GM19351 (cell line): Measurements from ENCODE around the gene CSTF1.
"Not testable (repeated sequence)": the region's sequence is repeated elsewhere in the genome, so short reads cannot be mapped to it uniquely, and the experiment has no call there.

ENCODE experiments used
- ATAC-seq: cut with Tn5 transposase; IDR thresholded peaks from one replicate; pipeline ENCODE4 v1.9.1; 2021; ENCODE audit warnings: mild to moderate bottlenecking, moderate library complexity; ENCODE audit not compliant: unreplicated experiment

Gene CSTF1

DNA sequence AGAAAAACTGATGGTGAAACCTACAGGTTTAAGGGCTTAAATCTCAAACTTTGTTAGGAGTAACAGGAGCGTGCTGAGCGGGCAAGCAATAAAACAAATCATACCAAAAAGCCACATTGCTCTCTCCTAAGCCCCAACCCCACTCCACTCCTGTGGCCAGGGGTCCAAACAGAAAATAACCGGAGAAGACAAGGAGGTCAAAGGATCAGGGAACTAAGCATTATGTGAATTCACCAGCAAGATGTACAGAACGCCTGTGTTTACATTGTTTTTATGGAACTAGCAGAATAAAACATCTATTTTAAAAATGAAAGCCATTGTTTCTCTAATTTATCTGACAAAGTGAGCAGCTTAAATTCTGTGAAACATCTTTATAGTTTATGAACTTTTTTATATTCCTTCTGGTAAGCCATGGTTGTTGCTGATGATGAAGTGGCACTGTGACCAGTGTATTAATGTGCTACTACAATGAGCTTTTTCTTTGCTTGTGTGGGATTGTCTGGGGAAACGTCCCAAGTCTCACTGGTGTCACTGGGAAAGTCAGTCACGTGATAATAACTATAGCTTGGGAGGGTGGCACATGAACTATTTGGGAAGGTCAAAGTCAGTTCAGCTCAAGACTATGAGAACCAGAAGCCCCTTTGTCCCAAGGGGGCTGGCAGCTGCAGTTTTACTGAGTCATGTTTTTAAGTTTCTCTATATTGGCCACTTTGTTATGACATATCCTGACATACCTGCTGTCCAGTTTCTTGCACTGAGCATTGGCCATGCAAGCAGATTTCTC, 23.9 kb upstream of the CSTF1 start:
- no peak for ATAC-seq

DNA sequence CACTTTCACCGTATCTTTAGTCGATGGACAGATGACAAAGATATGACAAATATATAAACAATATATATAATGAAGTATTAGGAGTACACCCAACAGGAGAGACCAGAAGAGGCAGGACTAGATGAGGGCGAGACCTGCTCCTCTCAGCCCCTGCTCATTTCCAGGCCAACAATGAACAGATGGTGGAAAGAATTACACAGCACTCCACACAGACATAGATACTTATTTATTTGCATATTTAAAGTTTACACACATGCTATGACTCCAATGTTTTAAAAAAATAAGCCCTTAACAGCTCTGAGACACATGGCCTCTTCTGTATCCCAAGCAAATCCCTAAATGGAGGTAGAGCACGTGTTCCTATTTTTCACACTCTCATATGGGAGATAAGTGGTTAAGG, 23.3 kb upstream of the CSTF1 start:
- no peak for ATAC-seq

DNA sequence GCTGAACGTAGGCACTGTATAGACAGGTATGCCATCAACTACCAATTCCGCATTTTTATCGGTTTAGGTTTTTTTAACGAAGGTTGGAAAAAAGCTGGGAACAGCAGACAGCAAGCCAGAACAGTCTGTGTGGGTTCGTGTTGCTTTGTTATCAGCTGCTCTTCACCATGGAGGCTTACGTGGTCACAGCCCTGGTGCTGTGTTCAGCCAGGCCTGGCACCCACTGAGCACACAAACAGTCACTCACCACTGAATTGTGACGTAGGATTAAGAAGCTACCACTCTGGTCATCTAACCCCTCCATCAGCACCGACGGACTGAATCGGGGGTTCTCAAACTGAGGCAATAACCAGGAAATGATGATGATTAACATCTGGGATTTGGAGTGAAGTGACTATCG, 20.5 kb upstream of the CSTF1 start:
- no peak for ATAC-seq

DNA sequence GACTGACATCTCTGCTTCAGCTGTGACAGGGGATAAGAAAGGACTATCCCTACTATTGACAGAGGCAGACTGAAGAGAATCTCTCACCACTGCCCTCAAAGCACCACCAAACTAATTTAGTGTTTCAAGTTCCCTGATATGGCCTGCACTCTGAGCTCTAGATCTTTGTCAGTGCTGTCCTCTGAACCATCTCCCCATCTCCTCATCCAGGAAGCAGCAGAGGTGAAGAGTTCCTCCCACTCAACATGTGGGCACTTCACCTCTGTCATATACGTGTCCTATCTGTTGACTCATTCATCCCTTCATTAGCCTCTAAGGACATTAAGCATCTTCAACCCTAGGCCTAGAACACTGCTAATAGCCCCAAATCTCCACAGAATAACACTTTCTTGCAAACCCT, 19.6 kb upstream of the CSTF1 start:
- peak; percentile 38 for ATAC-seq

DNA sequence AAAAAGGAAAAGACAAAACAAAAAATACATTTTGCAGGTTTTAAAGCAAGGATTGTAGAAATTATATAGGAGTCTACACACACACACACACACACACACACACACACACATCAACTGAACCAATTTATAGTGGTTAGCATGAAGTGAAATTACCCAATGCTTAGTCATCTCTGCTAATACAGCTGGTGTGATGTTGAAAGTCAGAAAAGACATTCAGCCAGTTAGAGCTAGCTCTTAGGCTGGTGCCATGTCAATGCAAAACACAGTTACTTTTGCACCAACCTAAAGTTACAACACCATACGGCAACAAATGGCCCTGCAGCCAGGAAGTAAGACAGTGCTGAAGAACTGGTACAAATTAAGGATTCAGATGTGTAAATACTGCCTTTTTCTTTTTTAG, 18.5 kb upstream of the CSTF1 start:
- peak; percentile 60 for ATAC-seq

DNA sequence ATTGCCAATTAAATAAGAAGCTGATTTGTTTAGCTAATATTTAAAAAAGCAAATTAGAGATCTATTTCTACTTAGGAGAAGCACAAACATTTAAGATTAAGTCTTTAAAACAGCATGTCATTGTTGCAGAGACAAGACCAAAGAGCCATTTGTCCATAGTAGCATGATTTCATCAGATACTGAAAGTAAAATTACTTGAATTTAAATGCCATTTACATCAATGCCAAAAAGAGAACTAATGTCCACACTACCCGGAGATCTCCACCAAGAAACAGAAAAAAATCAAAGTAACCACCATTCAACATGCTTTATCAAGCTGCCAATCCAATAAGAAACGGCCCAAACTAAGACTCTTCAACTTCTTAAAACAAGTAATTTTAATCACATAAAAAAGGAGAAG, 16.1 kb upstream of the CSTF1 start:
- ATAC-seq = no peak

DNA sequence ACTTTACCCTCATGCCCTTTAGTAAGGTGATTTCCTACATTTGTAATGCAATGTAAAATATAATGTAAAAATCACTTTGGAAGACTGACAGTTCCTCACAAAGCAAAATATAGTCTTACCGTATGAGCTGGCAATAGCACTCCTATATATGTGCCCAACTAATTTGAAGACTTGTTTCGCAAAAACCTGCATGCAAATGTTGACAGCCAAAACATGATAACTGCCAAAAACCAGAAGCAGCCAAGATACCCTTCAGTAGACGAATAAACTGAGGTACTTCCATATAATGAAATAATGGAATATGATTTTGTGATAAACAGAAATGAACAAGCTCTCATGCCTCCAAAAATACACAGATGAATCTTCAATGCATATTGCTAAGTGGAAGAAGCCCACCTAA, 14.1 kb upstream of the CSTF1 start:
- ATAC-seq = no peak

DNA sequence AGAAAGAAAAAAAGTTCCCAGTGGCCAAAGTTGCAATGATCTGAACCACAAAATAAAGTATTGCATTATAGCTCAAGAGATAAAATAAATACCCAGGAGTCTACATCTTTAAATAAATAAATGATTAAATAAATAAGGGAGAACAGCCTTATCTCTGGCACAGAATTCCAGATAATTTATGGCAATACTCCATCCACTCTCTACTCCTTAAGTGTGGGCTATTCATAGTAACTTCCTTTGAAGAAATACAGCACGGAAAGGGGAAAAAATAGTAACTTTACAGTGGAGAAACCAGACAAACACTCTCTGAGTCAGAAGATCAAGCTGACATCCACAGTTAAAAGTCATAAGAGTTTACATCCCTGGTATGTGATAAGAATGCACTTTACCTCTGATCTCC, 12.1 kb upstream of the CSTF1 start:
- ATAC-seq = no peak

DNA sequence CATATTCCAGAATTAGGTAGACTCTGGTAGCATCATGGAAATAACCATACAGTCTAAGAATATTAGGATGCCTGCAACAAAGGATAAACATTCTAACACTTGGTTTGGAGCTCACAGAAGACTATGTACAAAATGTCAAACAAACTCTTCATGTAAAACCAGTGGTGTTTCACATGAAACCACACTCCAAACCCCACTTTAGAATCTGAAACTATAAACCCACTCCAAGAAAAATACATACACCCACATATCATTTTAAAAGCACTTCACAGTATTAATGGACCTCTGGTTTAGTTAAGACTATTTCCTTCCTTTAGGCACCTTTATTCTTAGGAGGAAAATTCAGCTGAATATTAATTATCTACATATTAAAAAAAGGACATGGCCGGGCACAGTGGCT, 10.9 kb upstream of the CSTF1 start:
- ATAC-seq = peak; percentile 87

DNA sequence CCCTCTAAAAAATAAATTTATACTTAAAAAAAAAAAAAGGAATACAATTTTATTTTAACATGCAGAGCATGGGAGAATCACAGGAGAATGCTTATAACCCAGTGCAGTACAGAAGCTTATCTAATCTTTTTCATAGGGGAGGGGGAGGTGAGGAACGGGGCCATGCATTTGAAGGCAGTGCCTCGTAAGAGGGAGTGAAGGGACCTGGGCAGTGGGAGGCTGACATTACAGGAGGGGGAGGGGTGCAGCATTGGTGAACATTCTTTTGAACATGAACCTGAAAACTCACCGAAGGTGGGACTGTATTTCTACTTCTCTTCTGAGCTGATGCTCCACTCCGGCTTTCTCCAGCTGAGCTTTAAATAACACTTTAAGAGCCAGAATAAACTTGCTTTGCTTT, 9.7 kb upstream of the CSTF1 start:
- no peak for ATAC-seq

DNA sequence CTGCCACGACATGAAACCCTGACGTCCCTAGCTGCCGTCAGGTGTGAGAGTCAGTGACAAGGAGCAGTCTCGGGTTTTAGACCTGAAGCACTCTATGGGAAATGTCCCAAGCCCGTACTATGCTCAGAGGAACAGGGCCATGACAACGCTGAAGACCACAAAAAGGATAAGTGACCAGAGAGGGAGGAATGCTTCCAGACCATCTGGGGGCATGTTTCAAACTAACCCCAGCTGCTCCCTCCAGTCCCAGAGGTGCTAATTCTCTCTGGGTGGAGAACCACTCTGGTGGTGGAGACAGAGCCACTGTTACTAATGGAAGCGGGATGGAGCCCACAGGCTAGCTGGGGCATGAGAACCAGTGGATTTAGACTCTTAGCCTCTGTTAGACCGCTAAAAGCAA, 9.1 kb upstream of the CSTF1 start:
- no peak for ATAC-seq

DNA sequence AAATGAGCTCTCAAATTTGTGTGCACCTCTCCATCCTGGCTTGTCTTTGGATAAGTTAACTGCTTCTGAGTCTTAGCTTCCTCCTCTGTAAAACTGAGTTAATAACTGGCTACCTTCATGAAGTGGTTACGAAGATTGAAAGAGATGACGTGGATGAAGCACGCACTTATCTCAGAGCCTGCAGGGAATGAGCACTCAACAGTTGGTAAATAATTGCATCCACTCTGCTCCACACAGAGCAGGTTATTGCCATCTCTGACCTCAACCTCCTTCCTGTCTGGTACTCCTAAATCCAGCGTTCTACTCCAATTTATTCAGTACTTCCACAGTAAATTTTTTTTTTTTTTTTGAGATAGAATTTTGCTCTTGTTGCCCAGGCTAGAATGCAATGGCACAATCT, 7.3 kb upstream of the CSTF1 start:
- no peak for ATAC-seq

DNA sequence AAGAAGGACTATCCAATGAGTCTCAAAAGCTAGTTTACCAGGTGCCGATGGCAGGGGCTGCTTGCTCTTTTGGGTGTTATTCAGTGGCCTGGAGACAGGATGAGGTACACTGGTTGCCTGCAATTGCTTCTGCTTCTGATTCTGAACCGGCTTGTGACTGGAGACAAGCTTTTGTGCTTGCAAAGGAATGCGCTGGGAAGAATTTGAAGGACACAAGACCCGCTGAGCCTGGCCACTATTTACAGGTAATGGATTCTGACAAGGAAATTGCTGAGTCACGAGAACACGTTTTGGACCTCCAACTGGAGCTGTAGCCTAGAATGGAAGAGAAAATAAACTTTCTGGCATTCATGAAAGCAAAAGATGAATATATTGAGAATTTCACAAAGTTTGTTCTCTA, 6.2 kb upstream of the CSTF1 start:
- no peak for ATAC-seq

DNA sequence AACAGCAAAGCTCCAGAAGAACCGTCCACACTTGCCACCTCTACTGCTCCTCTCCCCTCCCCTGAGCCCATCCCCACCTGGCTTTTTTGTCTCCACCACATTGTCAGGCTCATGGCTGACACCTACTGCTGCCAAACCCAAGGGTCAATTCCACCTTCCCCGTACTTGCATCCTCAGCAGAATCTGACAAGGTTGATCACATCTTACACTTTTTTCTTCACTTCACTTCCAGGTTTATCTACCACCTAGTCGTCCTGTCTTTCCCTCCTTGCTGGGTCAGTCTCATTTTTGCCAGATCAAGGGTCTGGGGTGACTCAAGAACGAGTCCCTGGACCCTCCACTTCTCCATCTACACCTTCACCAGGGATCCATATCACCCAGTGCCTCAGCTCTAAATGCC, 3.6 kb upstream of the CSTF1 start:
- ATAC-seq = no peak

DNA sequence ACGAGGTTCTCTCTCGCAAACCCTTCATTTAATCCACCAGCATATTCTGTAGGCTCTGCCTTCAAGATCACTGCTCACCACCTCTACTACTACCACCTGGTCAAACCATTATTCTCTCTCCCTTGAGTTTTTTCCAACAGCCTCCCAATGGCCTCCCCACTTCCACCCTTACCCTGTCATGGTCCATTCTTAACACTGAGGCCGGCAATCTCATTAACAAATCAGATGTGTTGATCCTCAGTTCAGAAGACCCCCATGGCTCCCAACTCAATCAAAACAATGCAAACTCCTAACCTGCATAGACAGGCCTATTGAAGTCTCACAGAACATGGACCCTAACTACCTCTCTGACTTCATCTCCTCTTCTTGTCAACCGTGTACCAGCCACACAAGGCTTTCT, 2.6 kb upstream of the CSTF1 start:
- no peak for ATAC-seq

DNA sequence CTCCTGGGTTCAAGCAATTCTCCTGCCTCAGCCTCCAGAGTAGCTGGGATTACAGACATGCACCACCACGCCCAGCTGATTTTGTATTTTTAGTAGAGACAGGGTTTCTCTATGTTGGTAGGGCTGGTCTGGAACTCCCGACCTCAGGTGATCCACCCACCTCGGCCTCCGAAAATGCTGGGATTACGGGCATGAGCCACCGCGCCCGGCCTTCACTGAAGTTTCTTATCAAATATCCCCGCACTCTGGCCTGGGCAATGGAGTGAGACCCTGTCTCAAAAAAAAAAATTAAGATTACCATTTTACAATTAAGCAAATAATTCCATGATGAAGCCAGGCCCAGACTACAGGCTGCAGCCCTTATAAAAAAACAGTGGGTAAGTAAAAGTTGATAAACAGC, 2.0 kb upstream of the CSTF1 start:
- ATAC-seq = not testable (repeated sequence)

DNA sequence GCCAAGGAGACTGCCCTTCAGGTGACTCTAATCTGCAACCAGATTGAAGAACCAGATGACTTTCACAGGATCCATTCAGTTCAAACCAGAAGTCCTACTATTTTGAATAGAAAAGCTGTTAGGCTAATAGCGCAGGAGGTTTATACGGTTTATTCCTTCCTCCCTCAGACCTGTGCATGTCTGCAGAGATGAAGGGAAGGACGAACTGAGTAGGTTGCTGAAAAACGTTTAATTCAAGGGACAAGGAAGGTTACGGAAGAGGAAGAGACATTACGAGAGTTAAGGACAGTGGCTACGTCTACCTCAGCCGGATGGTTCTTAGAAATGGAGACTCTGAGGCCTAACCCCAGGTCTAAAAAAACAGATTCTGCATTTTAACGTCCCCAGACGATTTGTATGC, 1.4 kb upstream of the CSTF1 start:
- ATAC-seq = no peak

DNA sequence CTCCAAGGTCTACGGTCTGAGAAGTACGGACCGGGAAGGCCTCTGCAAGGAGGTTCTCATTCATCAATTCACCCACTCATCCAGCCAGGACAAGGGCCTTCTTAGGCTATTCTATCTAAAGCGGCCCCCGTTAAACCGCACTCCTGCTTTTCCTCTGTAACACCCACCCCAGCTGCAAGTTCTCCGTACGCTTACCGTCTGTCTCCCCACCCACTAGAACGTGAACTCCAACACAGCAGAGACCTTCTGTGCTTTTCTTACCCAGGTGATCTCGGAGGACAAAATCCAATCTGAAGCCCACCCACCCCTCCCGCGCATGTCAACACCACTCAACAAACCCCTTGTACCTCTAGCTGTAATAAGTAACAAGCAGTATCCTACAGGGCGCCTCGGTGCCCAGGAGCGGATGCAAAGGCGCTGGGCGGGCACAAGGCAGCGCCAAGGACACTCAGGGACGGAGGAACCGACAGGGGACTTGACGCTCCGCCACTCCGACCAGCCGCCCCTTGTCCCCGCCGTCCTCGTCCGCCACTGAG, 781 bp upstream of the CSTF1 start:
- peak; percentile 31 for ATAC-seq

DNA sequence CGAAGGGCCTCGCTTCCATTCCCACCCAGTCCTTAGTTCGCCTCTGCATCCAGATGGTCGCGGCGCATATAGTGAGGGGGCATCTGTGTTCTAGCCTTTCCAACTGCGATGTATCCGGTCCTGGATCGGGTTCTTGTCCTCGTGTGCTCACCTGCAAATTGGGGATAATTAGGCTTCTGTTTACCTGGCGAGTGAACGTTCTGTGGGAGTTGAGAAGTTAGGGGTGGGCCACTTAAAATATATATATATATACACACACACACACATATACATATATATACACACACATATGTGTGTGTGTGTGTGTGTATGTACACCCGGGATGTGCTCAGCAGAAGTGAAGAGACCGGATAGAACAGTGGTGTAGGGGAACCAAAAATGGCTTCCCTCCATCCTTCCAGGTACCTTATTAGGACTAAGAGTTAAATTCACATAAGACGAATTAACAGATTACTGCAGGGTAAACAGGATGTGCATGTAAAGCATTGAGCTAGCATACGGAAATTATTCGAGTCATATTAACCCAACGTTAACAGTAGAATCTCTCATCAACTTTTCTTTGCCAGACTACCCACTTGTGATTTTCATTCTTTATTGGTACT, 537 bp downstream of the CSTF1 start:
- ATAC-seq = peak; percentile 1

DNA sequence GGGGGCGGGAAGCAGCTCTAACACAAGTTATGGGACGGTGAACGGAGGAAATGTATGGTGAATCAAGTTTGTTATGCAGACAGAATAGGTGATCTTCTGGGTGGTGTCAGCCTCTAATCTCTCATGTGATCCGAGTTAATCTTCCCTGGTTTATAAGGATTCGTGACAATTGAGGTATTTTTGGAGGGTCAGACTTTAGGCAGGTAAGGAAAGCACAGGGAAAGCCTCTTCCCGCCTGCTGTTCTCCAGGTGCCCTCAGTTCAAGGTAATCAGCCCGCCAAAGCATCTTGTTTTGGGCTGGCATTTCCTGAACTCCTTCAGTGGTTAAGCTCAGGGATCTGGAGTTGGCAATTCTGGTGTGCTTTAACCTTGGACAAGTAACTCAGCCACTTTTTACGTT, 1.2 kb downstream of the CSTF1 start:
- no peak for ATAC-seq

DNA sequence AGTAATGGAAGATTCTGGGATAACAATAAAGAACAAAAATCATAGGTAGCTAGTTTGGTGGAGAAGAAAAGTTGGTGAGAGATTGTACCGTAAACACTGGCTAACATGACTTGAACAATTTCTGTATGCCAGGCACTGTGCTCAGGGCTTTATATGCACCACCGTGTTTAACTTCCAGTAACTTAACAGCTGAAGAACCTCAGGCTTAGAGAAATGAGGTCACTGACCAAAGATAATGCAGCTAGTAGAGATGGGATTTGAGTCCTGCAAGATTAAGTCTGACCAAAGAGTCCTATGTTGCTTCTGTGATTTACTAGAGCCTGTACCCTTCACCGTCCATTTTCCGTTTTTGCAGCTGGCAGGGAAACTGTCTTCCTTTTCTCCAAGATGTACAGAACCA, 2.7 kb downstream of the CSTF1 start:
- ATAC-seq = no peak

DNA sequence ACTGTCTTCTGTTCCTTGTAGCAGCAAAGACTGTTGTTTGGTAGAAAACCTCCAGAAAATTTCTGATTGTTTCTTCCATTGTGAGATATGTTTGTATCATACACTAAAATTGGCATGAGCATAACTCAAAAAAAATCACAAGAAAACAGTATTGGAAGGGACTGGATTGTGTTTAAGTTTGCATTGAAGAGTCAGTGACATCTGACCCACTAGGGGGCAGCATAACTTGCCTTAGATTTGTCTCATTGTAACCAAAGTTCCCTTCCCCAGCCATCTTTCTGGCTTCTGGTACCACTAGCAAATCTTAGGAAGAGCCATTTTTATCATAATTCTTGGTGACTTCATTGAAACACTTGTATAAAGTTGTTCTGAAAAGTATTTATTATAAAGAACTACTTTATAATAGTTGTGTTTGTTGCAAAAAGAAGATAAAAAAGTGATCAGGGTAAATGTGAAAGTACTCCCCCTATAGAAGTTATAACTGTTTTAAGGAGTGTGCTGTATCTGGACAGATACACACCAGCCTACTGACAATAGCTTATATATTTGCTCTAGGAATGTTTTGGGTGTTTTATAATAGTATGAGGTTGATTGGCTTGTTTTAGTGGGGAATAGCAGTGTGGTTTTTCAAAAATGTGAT, 7.7 kb downstream of the CSTF1 start:
- ATAC-seq = no peak
